GM21717 (cell line): ENCODE data around the gene SLC7A14.
A peak's percentile ranks its signal among the peaks of the same experiment; 100 is the strongest.
"Not testable (repeated sequence)": the region's sequence is repeated elsewhere in the genome, so short reads cannot be mapped to it uniquely, and the experiment has no call there.

Experiments used
- ATAC-seq: cut with Tn5 transposase; IDR thresholded peaks from one replicate; pipeline ENCODE4 v1.9.1; 2021; ENCODE audit warnings: mild to moderate bottlenecking, moderate library complexity; ENCODE audit not compliant: unreplicated experiment

SLC7A14 gene

DNA sequence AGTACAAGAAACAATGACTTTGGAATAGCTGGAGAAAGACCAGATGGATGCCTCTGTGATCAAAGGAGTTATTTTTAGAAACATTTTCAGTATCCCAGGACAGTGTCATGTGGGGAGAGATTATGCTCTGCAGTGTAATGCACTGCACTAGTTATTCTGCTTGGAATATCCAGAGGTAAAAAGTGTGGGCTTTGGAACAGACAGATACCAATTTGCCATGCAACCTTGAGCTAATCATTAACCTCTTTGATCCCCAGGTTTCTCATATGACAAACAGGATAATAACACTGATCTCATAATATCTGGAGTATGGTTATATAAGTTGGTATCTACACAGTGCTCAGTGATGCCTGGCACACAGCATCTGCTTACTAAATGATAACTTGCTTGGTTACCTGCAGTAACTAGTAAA, 12.2 kb upstream of the SLC7A14 start:
- no peak for ATAC-seq

DNA sequence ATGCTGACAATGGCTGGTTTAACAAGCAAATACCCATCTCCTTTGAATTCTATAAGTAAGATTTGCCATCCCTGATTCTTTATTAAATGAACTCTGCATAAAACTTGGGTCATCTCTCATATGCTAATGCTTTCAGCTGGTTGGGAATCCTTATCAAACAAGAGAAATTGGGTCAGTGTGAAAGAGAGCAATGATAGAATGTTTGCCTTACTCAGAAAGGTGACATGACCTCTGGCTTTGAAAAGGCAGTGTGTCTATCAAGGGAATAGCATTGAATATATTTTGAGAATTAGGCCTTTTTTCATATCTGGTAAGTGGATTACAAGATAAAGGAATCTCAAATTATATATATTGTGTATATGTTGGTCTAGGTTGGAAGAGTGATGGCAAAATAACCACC, 8.7 kb upstream of the SLC7A14 start:
- no peak for ATAC-seq

DNA sequence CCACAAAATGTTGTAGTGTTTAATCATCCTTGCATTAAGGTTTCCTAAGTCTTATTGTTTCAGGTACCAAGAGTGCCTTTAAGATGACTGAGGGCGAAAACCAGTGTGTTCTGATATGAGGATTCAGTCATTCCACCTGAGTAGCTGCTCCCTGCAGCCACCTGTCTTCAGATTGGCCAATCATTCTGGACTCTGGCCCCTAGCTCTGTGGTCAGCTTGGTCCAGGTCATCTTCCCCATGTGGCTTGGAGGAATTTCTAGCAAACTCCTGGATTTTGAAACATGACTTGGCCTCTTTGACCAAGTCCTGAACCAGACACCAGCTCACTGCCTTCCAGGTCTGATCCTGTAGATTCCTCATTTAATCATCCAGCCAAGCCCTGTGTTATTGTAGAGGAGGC, 7.8 kb upstream of the SLC7A14 start:
- ATAC-seq = no peak

DNA sequence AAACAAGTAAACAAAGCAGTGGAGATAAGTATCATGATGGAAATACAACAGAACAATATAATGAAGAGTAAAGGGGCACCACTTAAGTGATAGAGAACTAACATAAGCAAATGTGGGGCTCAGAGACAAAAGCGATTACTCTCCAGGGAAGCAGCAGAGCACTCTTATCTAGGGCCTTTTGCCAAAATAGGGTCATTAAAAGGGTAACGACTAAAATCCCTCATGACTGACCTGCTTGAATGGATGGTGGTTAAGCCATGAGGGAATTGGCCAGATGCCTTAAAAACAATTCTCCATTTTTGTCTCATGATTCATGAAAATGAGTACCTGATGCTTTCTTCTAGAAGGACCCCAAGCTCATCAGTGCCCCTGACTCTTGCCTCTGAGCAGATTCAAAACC, 3.2 kb upstream of the SLC7A14 start:
- ATAC-seq = no peak

DNA sequence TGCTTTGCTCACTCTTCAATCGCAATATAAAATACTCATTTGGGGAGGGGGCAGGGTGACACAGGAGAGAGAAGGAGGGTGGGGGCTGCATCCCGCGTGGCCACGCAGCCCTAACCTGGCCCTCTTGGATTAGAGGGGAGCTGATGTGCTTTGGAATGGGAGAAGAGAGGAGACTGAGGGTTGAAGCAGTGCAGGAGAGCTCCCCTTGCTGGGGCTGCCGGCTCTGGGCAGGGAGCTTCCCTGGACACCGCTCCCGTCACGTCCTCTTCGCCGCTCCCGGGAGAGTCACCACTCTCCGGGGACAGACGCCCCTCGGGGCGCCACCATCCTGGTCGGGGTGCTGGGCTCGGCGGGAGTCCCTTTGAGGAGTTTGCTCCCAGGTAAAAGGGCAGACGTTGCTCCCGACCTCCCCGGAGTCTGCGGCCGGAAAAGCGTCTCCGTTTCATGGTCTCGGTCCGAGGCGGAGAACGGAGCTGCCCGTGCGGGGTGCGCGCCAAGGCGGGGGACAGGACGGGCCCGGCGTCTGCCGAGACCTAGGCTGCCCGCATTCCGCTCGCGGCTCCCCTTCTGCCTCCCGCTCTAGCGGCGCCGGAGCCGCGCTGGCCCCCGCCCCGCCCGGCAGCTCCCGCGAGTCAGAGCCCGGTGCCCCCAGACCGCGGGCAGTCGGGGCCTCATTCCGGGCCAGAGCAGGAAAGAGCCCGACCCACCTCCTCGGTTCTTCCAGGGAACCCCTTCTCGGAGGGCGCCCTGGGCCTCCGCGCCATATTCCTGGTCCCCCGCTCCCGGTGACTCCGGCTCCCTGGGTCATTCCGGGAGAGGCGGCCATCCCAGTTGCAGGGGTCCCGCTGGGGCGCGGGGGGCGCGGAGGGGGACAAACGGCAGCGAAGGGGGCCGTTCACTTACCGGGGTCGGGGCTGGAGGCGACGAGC, 603 bp downstream of the SLC7A14 start:
- ATAC-seq = no peak

DNA sequence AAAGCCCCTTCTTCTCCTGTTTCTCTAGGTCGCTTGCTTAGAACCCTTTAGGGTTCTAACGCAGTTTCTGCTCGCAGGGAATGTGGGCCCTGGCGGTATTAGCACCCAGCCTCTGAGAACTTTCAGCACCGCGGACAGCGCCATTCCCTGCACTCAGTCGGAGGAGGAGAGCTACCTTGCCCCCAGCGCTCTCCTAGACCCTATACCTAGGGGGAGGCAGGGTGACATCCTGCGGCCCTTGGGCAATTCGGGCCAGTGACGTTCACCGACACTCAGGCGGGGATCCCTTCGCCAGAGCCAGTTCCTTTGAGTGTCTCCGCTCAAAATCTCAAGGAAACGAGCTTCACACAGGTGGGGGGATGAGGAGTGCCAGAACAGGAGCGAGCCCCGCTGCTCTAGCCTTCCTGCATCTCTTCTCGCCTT, 1.3 kb downstream of the SLC7A14 start:
- ATAC-seq = no peak

DNA sequence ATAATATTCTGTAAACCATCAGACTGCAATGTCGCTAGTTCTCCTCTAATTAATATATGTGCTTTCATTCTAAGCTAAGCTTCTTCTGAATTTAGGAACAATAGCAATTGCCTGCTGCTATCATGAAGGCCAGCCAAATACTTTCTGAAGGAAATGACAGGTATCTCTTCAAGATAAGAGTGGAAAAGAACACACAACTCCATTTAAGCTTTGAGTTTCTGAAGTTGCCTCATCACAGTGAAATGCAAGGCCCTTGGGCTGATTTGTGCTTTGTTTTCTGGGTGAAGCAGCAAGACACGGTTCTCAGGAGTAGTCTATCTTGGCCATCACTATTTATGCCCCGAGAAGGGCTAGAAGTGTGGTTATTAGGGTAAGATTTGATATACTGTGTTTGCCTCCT, 6.2 kb downstream of the SLC7A14 start:
- no peak for ATAC-seq

DNA sequence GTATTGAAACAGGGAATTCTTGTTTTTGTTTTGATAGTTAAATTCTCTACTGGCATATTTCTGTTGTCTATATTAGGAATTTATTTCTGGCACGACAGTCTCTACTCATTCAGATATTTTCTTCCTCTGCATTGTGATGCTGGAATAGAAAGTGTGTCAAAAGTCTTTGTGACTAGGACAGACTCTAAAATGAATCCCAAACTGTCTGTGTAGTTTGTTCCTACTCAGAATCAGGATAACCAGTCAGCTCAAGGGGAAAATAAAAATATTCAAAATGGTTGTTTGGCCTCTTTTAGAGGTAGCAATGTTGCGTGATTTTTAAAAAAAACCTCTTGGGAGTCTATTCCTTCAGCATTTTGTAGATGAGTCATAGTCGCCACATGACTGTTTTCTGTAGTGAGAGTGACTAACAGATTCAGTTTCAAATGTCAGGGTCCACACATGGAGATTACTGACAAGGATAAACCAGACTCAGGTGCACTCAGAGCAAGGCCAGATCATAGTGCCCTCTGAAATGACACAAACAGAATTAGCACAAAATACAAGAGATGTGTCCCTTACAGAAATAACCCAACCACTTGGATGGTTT, 13.1 kb downstream of the SLC7A14 start:
- ATAC-seq = peak; percentile 98

DNA sequence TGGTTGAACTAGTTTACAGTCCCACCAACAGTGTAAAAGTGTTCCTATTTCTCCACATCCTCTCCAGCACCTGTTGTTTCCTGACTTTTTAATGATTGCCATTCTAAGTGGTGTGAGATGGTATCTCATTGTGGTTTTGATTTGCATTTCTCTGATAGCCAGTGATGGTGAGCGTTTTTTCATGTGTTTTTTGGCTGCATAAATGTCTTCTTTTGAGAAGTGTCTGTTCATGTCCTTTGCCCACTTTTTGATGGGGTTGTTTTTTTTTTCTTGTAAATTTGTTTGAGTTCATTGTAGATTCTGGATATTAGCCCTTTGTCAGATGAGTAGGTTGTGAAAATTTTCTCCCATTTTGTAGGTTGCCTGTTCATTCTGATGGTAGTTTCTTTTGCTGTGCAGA, 18.3 kb downstream of the SLC7A14 start:
- not testable (repeated sequence) for ATAC-seq

DNA sequence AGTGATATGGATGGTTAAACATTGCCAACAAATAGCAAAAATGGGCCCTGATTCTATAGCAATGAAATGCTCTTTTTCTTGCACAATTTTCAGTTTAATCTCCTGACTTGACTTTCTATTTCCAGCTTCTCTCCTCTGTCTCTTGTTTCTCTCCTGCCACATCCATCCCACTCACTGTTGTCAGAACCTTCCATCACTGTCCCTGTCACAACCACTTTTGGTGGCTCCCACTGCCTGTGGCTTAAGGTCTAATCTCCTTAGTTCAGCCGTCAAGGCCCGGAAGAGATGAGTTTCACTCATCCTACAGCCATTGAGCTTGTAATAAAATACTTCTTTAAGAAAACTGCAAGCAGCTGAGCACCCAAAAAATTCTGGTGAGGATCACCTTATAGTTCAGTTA, 19.5 kb downstream of the SLC7A14 start:
- ATAC-seq = no peak

DNA sequence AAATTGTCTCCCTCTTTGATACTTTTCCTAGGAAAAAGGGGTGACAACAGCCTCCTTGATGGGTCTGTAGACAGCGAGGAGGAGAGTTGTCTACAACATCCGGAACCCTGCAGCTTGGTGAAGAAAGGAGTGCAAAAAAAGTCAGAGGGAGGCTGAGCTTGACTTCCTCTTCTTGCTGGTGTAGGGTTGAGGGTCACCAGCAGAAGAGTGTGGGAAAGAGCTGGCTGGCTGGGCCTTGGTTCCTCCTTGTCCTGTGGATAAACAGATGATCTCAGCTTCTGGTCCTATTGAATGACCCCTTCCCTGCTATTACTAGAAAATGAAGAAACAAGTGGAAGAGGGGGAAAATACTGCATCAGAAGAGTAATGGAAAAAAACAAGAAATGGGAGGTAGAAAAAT, 20.4 kb downstream of the SLC7A14 start:
- ATAC-seq = no peak

DNA sequence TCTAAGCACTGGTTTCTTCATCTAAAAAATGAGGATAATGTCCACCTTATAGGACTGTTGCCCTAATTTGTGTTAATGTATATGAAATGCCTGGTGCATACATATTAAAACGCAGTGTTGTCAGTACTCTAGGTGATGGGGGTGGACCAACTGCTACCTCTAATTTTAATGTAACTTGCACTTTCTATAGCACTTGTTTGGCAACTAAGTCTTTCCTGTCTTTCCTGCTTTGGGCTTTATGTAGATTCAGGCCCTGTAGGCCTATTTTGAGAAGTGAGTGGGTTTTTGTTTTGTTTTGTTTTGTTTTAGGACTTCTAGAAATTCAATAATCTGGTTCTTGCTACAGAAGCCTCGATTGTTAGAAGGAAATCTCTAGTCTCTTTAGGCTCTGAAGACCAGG, 21.2 kb downstream of the SLC7A14 start:
- ATAC-seq = peak; percentile 28

DNA sequence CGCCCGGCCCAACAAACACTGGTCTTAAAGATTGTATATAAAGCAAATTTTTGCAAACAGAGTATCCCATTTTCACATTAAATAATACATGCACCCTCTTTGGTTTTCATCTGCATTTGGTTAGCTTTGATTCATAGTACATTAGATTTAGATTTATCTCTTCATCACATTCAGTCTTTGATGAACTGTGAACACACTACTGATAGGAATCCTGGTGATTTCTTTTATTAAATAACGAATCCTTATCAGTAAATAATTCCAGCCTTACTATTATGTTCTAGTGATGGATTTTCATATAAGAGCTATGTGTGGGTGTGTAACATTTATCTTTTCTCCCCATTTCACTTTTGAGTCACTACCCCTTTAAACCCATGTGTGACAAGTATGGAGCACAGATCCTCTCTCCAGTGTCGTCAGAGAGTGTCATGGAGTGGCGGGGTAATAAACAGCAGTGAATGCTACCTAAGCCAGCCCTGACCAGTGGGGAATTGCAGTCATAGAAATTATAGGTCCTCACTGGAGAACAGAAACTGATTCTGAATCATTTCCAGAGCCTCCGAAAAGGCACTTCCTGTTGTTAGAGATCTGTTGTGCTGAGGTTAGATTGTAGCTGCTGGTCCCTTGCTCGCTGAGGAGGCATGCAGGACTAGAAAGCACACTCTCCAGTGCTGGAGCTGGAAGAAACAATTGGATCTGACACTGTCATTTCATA, 22.0 kb downstream of the SLC7A14 start:
- peak; percentile 89 for ATAC-seq

DNA sequence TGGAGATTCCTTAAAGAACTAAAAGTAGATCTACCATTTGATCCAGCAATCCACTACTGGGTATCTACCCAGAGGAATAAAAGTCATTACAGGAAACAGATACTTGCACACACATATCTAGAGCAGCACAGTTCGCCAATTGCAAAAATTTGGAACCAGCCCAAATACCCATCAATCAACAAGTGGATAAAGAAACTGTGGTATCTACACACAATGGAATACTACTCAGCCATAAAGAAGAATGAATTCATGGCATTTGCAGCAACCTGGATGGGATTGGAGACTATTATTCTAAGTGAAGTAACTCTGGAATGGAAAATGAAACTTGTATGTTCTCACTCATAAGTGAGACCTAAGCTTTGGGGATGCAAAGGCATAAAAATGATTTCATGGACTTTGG, 23.8 kb downstream of the SLC7A14 start:
- ATAC-seq = no peak

DNA sequence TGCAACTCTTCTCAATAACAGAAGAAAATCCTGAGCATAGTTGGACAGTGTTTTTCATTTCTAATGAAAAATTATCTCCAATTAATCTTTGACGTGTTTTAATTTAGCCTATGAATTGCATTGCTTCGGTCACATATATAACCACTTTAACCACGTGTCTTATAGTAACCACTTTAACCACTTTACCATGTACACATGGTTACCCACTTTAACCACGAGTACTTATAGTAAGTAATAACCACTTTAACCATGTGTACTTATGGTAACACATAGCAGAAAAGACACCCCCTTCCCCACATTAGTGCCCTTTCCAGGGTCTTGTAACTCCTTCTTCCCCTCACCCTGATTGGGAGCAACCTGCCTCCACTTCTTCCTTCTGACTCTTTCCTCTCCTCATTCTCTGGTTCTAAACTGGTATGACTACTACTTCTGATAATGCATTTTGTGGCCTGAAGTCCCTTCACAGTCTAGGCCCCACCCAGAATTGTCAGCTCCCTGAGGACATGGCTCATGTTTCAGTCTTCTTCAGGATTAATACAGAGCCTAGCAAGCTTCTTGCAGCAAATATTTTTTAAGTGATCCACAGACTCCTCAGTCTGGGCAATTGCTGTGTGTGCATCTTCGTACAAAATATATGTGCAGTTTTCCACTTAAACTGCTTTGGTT, 25.0 kb downstream of the SLC7A14 start:
- ATAC-seq = no peak

DNA sequence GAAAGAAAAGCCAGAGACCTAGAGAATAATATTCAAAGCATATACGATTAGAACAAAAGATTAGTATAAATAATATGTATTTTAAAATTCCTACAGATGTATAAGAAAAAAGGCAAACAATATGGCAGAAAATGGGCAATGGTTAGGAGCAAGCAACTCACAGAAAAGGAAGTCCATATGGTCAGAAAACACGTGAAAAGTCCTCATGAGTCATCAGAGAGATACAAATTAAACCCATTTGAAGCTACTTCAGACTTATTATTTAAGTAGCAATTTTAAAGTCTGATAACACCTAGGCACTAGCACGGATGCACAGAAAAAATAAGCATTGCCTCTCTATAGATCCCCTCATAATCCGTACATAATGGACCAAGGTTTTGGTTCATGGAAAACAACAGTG, 25.6 kb downstream of the SLC7A14 start:
- no peak for ATAC-seq

DNA sequence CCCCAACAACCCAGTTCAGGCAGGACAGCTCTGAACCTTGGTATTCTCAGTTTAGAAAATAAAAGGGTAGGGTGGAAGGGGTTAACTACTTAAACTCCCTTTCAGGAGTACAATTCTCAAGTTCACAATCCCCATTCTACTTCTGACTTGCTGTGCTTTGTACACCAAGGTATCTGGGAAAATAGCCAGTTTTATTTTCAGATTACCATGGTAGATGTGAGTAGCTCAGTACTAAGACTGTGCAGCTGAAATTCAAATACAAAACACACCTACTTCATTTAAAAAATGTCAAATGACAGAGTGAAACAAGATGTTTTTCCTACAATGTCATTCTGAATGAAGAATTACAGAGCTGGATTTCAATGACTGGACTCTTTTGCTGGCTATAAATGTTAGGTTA, 27.4 kb downstream of the SLC7A14 start:
- ATAC-seq = no peak

DNA sequence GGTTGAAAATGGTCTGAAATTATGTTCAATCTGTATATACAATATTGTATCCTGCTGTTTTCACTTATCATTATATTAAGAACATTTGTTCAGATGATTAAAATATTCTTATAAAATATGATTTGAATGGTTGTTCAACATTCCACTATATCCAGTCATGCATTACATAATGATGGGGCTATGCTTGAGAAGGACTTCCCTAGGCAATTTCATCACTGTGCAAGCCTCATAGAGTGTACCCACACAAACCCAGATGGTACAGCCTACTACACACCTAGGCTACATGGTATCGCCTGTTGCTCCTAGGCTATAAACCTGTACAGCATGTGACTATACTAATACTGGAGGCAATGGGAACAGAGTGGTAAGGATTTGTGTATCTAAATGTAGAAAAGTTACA, 30.5 kb downstream of the SLC7A14 start:
- no peak for ATAC-seq

DNA sequence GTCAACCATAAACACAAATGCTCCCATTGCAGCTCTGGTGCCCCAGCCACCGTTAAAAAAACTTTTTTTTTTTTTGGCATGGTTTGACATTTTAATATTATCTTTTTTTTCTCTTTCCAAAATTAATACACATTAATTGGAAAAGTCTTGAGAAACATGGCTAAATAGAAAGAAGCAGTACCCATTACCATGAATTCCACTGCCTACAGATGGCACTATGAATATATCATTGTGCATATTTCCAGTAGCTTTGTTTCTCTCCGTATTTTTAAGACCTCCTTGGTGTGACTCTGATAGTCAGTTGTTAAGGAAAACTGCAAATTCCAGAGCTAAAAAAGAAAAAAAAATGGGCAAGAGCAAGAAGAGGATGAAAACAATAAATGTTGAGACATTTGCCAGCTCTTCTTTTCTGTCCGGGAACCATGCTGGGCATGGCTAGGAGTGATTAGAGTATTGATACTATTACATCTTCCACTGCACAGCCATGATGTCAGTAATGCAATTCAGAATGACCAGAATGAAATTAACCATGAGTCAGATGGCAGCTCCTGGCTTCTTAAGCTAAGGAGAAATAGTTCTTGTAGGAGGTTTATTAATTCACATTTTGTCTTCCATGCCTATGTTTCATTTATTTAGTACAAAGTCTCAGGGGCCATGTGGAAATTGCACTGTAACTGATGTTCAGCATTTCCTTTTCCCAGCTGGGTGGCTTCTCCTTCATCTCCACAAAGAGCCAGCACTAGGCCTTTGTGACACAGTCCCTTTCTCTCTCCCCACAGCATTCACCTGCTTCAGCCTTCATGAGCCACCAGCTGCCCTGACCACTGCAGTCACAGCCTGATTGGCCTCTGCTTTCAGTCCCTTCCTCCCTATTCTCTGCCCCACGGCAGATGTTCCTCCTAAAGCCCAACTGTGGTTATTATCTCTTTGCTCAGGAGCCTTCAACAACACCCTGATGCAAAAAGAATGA, 31.8 kb downstream of the SLC7A14 start:
- no peak for ATAC-seq

DNA sequence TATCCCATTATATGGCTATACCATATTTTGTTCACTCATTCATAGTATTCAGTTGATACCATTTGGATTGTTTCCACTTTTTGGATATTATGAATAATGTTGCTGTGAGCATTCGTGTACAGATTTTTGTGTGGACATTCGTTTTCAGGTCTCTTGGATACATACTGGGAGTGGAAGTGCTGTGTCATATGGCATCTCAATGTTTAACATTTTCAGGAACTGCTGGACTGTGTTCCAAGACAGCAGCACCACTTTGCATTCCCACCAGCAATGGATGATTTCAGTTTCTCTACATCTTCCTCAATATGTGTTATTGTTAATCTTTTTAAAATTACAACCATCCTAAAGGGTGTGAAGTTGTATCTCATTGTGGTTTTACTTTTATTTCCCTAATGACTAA, 34.6 kb downstream of the SLC7A14 start:
- no peak for ATAC-seq
